Neural progenitor cell (in vitro differentiated cells): ENCODE results near the gene EID1. TPM values are rescaled to one million over a fixed set of nuclear protein-coding genes. Genes with fewer than 3 reads are reported as not detected.

Source experiments
- DNase-seq: peaks from one replicate; pipeline ENCODE4 v3.0.0-alpha.2; 2016; ENCODE audit warnings: low spot score
- H2AFZ ChIP-seq: fragments of 200-600 bp; sonication (generic); replicated peaks from 2 replicates; pipeline ENCODE4 v1.6.1; 2016; ENCODE audit warnings: antibody characterized with exemption
- H3F3A ChIP-seq: fragments of 200-600 bp; sonication (generic); 2 replicates; pipeline ENCODE4 v1.6.1; 2016; ENCODE audit warnings: antibody characterized with exemption, low read depth
- H3K27ac ChIP-seq: fragments of 200-600 bp; sonication (generic); 2 replicates; pipeline ENCODE4 v1.5.1; 2016; ENCODE audit warnings: mild to moderate bottlenecking
- H3K27me3 ChIP-seq: fragments of 200-600 bp; sonication (generic); 2 replicates; pipeline ENCODE4 v1.6.1; 2016; ENCODE audit warnings: mild to moderate bottlenecking, moderate library complexity
- H3K36me3 ChIP-seq: fragments of 200-600 bp; sonication (generic); 2 replicates; pipeline ENCODE4 v1.5.1; 2016
- H3K4me1 ChIP-seq: fragments of 200-600 bp; sonication (generic); 2 replicates; pipeline ENCODE4 v1.6.1; 2016; ENCODE audit warnings: mixed run types
- H3K4me2 ChIP-seq: fragments of 200-600 bp; sonication (generic); 2 replicates; pipeline ENCODE4 v1.6.1; 2016
- H3K4me3 ChIP-seq: fragments of 200-600 bp; sonication (generic); 2 replicates; pipeline ENCODE4 v1.5.1; 2016
- H3K79me2 ChIP-seq: fragments of 200-600 bp; sonication (generic); 2 replicates; pipeline ENCODE4 v1.6.1; 2016; ENCODE audit warnings: low read depth
- H3K9ac ChIP-seq: fragments of 200-600 bp; sonication (generic); 2 replicates; pipeline ENCODE4 v1.6.1; 2016
- H3K9me3 ChIP-seq: fragments of 200-600 bp; sonication (generic); 2 replicates; pipeline ENCODE4 v1.5.1; 2016; ENCODE audit warnings: low read depth
- H4K20me1 ChIP-seq: fragments of 200-600 bp; sonication (generic); 2 replicates; pipeline ENCODE4 v1.6.1; 2016; ENCODE audit warnings: low read depth
- H3K27ac Mint-ChIP-seq: 3 replicates; pipeline ENCODE4 v1.8.0; 2021; ENCODE audit warnings: mixed read lengths
- H3K27me3 Mint-ChIP-seq: 2 replicates; pipeline ENCODE4 v1.8.0; 2022; ENCODE audit warnings: low read depth, mild to moderate bottlenecking, inconsistent platforms, moderate library complexity, mixed read lengths; ENCODE audit not compliant: insufficient read depth
- H3K36me3 Mint-ChIP-seq: 3 replicates; pipeline ENCODE4 v1.8.0; 2021; ENCODE audit warnings: mixed read lengths
- H3K4me1 Mint-ChIP-seq: 3 replicates; pipeline ENCODE4 v1.8.0; 2021; ENCODE audit warnings: mixed read lengths
- H3K4me3 Mint-ChIP-seq: 3 replicates; pipeline ENCODE4 v1.8.0; 2021; ENCODE audit warnings: mild to moderate bottlenecking, moderate library complexity, mixed read lengths
- H3K9me3 Mint-ChIP-seq: 3 replicates; pipeline ENCODE4 v1.8.0; 2020; ENCODE audit warnings: mixed read lengths
- EZH2 ChIP-seq: fragments of 200-600 bp; sonication (generic); IDR thresholded peaks from 2 replicates; pipeline ENCODE4 v1.6.1; 2017; ENCODE audit warnings: antibody characterized with exemption, mild to moderate bottlenecking, moderate library complexity
- EZH2phosphoT487 ChIP-seq: fragments of 200-600 bp; sonication (generic); IDR thresholded peaks from 2 replicates; pipeline ENCODE4 v1.6.1; 2017; ENCODE audit warnings: antibody characterized with exemption
- total RNA-seq: library from RNA; depleted of rRNA; stranded (reverse); fragments of >200 nt; gene quantifications from 2 replicates; pipeline ENCODE4 v1.2.3, GENCODE V29; 2015; ENCODE audit warnings: low replicate concordance
- TF ChIP-seq, protein P1 (sequence below): fragments of 200-600 bp; sonication (generic); IDR thresholded peaks from 2 replicates; pipeline ENCODE4 v1.5.1; 2017; ENCODE audit warnings: antibody characterized with exemption, mild to moderate bottlenecking

The EID1 gene
- total RNA-seq, 1 donor from 2014 or later = 292 TPM

DNA sequence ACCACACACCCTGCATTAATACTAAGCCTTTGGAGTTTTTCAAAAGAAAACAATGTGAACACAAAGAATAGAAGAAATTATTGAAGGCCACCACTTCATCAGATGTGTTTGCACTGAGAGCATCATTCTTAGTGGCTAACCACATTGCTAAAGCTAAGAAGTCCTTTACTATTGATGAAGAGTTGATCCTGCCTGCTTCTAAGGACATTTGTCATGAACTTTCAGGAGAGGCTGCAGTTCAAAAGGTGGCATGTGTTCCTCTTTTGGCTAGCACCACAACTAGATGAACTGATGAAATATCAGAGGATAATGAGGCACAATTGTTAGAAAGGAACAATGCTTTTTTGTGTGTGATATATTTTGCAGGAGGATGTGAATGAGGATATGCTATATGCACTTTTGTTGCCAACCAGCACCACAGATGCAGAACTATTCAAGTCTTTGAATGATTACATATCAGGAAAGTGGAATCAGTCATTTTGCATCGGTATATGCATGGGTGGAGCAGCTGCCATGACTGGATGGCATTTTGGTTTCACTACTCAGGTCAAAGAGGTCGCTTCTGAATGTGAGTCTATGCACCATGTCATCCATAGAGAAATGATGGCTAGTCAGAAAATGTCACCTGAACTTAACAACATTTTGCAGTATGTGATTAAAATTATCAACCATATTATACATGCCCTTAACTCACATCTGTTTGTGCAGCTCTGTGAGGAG is 2.5 kb upstream of the EID1 start:
- H3K4me1 Mint-ChIP-seq = peaks cover 17% of the 10 kb centered on the region
- no peak overlapping the region for H3K4me2 ChIP-seq
- H3K79me2 ChIP-seq = peaks cover 25% of the 10 kb centered on the region
- no peaks in the 10 kb centered on the region for H3K9me3 ChIP-seq
- no peak overlapping the region for H3K4me3 Mint-ChIP-seq
- no peak overlapping the region for H3K27ac Mint-ChIP-seq
- peaks cover 10% of the 10 kb centered on the region for H3K27me3 Mint-ChIP-seq
- peaks cover 19% of the 10 kb centered on the region for H4K20me1 ChIP-seq
- no peak overlapping the region for H3K27ac ChIP-seq
- peaks cover 8% of the 10 kb centered on the region for H3K36me3 ChIP-seq
- H3K9ac ChIP-seq = no peak overlapping the region
- TF ChIP-seq, protein P1, sequence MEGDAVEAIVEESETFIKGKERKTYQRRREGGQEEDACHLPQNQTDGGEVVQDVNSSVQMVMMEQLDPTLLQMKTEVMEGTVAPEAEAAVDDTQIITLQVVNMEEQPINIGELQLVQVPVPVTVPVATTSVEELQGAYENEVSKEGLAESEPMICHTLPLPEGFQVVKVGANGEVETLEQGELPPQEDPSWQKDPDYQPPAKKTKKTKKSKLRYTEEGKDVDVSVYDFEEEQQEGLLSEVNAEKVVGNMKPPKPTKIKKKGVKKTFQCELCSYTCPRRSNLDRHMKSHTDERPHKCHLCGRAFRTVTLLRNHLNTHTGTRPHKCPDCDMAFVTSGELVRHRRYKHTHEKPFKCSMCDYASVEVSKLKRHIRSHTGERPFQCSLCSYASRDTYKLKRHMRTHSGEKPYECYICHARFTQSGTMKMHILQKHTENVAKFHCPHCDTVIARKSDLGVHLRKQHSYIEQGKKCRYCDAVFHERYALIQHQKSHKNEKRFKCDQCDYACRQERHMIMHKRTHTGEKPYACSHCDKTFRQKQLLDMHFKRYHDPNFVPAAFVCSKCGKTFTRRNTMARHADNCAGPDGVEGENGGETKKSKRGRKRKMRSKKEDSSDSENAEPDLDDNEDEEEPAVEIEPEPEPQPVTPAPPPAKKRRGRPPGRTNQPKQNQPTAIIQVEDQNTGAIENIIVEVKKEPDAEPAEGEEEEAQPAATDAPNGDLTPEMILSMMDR = no peak
- TF ChIP-seq EZH2phosphoT487 (no peak), EZH2 (no peak)
- peaks cover 4% of the 10 kb centered on the region for H3K36me3 Mint-ChIP-seq
- H3F3A ChIP-seq = no peaks in the 10 kb centered on the region
- H3K4me3 ChIP-seq = no peak overlapping the region
- H2AFZ ChIP-seq = no peak overlapping the region
- DNase-seq = no peak
- H3K4me1 ChIP-seq = peaks cover 14% of the 10 kb centered on the region
- no peaks in the 10 kb centered on the region for H3K9me3 Mint-ChIP-seq
- H3K27me3 ChIP-seq = peaks cover 8% of the 10 kb centered on the region

DNA sequence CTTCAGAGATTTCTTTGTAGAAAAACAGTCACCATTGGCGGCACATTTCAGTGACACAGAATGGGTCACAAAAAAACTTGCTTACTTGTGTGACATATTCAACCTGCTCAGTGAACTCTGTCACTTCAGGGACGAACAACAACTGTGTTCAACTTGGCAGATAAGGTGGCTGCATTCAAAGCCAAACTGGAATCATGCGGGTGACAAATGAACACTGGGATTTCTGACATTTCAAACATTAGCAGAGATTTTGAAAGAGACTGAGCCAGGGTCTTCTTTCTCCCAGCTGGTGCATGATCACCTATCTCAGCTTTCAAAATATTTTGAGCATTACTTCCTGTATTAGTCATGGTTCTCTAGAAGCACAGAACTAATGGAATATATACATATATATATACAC is 1.9 kb upstream of the EID1 start:
- Histone ChIP-seq H3K27me3 (peaks cover 5% of the 10 kb centered on the region), H3K27ac (no peak overlapping the region), H3K4me1 (peaks cover 14% of the 10 kb centered on the region), H3F3A (no peaks in the 10 kb centered on the region), H3K4me2 (no peak overlapping the region), H3K4me3 (no peak overlapping the region), H3K9ac (no peak overlapping the region), H4K20me1 (peaks cover 23% of the 10 kb centered on the region), H2AFZ (no peak overlapping the region), H3K36me3 (peaks cover 8% of the 10 kb centered on the region), H3K9me3 (no peaks in the 10 kb centered on the region), H3K79me2 (peaks cover 30% of the 10 kb centered on the region)
- no peak for DNase-seq
- TF ChIP-seq EZH2 (no peak), EZH2phosphoT487 (no peak)
- TF ChIP-seq, protein P1 = no peak
- Mint-ChIP-seq H3K27me3 (peaks cover 10% of the 10 kb centered on the region), H3K27ac (no peak overlapping the region), H3K36me3 (peaks cover 4% of the 10 kb centered on the region), H3K4me3 (no peak overlapping the region), H3K9me3 (no peaks in the 10 kb centered on the region), H3K4me1 (peaks cover 22% of the 10 kb centered on the region)

DNA sequence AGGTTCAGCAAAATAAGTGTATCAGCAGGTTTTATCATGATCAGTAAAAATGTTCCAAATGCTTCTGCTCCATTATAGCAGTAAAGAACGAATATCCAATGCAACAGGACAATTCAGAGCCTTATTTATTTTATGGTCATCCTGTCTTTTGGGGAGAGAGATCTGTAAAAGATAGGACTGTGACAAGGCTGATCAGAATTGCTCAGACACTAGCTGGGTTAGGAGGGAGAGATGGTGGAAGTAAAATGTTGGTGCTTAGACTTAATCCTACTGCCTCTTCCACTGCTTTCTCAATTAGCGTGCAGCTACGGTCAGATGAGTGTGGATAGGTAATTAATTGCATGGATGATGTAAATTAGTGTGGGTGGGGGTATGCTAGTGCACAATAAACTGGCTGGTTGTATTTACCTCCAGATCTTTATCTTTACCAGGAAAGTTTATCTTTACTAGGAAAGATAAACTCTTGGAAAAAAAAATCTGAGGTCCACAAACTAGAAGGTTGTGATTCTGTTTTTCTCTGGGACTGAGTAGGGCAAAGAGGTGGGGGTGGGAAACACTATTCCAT is 2.2 kb downstream of the EID1 start:
- H3K9me3 ChIP-seq = no peaks in the 10 kb centered on the region
- H3K4me3 ChIP-seq = peak overlapping the region; percentile 77
- Mint-ChIP-seq H3K9me3 (no peaks in the 10 kb centered on the region), H3K27me3 (peaks cover 7% of the 10 kb centered on the region), H3K27ac (no peak overlapping the region), H3K4me3 (peak overlapping the region; percentile 99), H3K36me3 (peaks cover 4% of the 10 kb centered on the region), H3K4me1 (peaks cover 26% of the 10 kb centered on the region)
- peak overlapping the region; percentile 96 for H3K4me2 ChIP-seq
- peak; percentile 22 for DNase-seq
- TF ChIP-seq EZH2phosphoT487 = no peak
- H3K36me3 ChIP-seq = peaks cover 8% of the 10 kb centered on the region
- no peak overlapping the region for H3K9ac ChIP-seq
- no peaks in the 10 kb centered on the region for H3K27me3 ChIP-seq
- H3K79me2 ChIP-seq = peaks cover 30% of the 10 kb centered on the region
- H4K20me1 ChIP-seq = peaks cover 23% of the 10 kb centered on the region
- no peaks in the 10 kb centered on the region for H3F3A ChIP-seq
- H2AFZ ChIP-seq = no peak overlapping the region
- peaks cover 14% of the 10 kb centered on the region for H3K4me1 ChIP-seq
- no peak overlapping the region for H3K27ac ChIP-seq

DNA sequence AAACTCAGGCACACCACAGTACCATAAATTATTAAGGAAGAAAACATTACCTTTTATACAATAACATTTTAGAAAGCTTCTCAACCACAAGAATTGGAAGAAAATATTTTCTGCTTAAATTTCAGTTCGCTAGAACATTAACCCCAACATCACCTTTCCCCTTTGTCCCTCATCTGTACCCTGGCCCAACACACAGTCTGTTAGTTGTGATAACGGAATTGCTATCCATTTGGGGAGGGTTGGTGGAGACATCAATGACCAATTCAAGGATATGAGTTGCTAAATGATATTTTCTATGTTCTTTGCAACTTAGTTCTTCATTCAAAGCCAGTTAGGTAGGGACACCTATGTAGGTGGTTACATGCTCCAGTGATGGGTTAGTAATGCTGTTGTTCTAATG is 5.8 kb downstream of the EID1 start:
- Mint-ChIP-seq H3K9me3 (no peaks in the 10 kb centered on the region), H3K27ac (no peak overlapping the region), H3K4me3 (no peak overlapping the region), H3K36me3 (peaks cover 2% of the 10 kb centered on the region), H3K27me3 (no peaks in the 10 kb centered on the region), H3K4me1 (peaks cover 20% of the 10 kb centered on the region)
- no peaks in the 10 kb centered on the region for H3K9me3 ChIP-seq
- H3K27ac ChIP-seq = no peak overlapping the region
- H3K9ac ChIP-seq = no peak overlapping the region
- H4K20me1 ChIP-seq = peaks cover 20% of the 10 kb centered on the region
- peaks cover 14% of the 10 kb centered on the region for H3K4me1 ChIP-seq
- H2AFZ ChIP-seq = no peak overlapping the region
- peaks cover 22% of the 10 kb centered on the region for H3K79me2 ChIP-seq
- H3K4me3 ChIP-seq = no peak overlapping the region
- TF ChIP-seq EZH2 (no peak), EZH2phosphoT487 (no peak)
- TF ChIP-seq, protein P1 = no peak
- H3K36me3 ChIP-seq = peaks cover 8% of the 10 kb centered on the region
- H3F3A ChIP-seq = no peaks in the 10 kb centered on the region
- no peaks in the 10 kb centered on the region for H3K27me3 ChIP-seq
- no peak overlapping the region for H3K4me2 ChIP-seq
- no peak for DNase-seq
